Measurements from ENCODE around the gene NSMF.

The NSMF gene

DNA sequence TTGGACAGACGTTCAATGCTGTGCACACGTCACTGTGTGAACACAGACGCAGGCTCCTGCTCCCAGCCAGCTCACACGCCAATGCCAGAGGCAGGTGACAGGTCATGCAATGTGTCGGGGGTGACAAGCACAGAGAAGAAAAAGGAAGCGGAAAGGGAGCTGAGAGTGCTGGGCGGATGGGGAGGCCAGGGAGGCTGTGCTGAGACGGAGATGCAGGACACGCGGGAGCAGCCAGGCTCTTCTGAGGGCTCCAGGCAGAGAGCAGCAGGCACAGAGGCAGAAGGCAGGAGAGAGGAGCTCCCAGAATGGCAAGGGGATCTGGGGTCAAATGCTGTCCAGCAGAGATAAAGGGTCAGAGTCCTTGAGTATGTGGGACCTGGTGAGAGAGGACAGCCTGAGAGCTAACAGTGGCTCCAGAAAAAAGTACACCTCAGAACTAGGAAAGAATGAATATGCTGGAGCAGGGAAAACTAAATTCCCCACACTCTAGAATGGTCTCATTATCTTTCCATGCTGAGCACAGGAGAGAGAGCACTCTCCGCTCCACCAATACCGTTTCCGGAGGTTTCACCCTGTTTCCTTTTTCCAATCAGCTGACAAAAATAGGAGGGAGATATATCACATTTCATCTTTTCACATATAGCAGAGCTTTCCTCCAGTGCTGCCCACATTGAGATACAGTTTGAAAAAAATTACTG is 32.8 kb upstream of the NSMF start:
- no peak for DNase-seq (ENCODE audit: low spot score)

DNA sequence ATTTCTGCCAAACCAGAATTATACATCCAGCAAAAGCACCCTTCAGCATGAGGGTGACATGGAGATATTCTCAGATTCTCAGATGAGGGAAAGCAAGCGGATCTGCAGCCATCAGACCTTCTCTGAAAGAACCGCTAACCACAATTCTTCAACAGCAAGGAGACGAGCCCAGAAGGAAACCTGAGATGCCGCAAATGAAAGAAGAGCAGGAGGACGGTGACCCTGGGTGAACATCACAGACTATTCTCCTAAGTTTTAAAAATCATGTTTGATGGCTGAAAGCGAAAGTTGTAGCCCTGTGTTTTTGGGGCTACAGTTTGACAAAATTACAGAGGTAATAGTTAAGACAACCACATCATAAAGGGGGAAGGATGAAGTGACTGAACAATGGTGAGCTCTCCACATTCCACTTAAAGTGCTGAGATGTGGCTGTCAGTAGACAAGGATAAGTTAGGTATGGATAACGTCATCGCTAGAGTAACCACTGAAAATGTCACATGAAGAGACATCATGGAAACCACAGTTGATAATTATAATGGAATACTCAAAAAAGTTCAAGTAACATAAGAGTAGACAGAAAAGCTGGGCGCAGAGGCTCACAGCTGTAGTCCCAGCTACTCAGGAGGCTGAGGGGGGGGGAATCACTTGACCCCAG is 31.5 kb upstream of the NSMF start:
- no peak for DNase-seq (ENCODE audit: low spot score)

- DNase-seq (ENCODE audit: low spot score): no peak
Measured at GRCh38 chr9:137488906-137489305, 29.8 kb upstream of the NSMF start.

DNA sequence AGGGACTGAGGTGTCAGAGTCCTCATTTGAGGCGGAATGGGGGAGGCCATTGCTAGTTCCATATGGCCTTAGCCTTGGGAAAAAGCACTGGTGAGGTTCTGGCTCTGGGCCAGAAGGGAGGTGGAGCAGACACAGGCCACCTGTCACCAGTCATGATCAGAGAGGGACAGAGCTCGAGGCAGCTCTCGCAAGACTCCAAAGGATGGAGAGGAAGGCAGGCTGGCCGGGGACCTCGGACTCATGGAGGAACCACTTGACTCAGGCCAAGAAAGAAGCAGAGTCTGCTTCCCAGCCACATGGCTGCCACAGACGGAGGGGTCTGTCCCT is 29.2 kb upstream of the NSMF start:
- no peak for DNase-seq (ENCODE audit: low spot score)

- peak; percentile 23 for DNase-seq (ENCODE audit: low spot score)
Measured at GRCh38 chr9:137487454-137488326, 28.6 kb upstream of the NSMF start.

GRCh38 chr9:137486545-137487453 is 27.7 kb upstream of the NSMF start:
- no peak for DNase-seq (ENCODE audit: low spot score)

GRCh38 chr9:137486141-137486490 is 27.0 kb upstream of the NSMF start:
- no peak for DNase-seq (ENCODE audit: low spot score)

DNA sequence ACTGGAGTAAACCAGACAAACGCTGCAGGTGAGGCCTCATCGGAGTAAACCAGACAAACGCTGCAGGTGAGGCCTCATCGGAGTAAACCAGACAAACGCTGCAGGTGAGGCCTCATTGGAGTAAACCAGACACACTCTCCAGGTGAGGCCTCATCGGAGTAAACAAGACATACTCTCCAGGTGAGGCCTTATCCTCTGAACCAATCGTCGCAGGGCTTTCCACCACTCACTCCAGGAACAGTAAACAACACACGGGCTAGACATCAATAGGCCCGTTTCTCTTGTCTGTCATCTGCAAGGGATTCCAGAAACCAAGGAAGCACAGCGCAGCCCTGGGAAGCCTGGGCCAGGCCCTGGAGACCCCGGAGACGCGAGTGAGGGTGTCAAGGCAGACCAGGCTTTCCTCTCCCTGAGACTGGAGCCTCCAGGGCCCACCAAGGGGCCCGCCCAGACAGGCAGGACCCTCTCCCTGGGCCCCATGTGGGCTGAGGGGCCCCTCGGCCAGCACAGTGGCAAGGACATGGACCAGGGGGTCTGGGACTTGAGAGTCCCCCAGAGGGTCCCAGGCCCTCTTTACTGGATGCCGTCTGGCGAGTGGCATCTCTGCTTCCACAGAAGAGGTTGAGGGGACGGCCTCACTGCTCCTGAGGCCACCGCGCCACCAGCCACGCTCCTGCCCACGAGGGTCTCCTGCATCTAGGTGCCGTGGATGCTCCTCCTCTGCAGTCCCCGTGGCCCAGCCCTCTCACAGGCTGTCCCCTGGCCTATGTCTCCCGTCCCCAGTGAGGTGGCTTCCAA is 26.4 kb upstream of the NSMF start:
- DNase-seq (ENCODE audit: low spot score): no peak

DNA sequence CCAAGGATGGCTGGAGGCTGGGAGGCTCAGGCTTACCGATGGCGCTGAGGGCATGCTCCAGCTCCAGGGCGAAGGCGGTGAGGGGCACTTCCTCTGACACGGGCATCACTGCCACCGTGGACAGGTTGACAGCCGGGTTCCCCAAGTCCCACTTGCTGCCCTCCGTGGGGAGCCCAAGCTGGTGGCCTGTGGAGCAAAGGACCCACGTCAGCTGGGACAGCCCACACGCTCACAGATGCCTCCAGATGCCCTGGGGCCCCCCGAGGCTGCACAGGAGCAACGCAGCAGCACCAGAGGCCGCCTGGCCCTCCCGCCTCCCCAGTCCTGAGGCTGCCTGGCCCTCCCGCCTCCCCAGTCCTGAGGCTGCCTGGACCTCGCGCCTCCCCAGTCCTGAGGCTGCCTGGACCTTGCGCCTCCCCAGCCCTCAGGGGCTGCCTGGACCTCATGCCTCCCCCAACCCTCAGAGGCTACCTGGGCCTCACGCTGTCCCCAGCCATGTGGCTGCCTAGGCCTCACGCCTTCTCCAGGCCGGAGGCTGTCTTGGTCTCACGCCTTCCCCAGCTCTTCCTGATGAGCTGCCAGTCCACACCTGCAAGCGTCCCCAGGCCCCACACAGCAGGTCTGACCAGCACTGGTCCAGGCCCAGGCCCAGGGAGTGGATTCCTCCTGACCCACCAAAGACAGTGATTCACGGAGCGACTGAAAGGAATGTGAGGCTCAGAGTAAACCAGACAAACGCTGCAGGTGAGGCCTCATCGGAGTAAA is 25.6 kb upstream of the NSMF start:
- no peak for DNase-seq (ENCODE audit: low spot score)

DNA sequence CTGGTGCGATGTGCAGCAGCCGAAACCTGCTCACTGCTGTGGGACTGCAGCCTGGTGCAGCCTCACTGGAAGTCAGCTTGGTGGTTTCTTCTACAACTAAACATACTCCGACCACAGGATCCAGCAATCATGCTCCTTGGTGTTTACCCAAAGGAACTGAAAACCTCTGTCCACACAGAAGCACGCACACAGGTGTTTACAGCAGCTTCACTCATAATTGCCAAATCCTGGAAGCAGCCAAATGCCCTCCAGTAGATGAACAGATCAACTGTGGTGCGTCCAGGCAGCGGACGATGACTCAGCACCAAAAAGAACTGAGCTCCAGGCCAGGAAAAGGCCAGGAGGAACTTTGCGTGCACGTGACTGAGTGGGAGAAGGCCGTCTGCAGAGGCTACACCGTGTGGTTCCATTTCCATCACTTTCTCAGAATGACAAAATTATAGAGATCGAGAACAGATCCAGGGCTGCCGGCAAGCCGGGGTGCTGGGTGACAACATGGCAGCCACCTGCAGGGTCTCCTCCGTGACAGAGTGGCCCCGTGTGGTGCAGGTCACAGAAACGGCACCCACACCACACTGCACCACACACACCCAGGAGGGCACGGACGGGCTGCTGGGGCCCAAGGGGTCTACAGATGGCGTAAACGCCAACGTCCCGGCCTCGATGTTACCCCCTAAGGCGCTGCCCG is 23.1 kb upstream of the NSMF start:
- DNase-seq (ENCODE audit: low spot score): no peak

GRCh38 chr9:137480686-137481683 is 21.9 kb upstream of the NSMF start:
- DNase-seq (ENCODE audit: low spot score): no peak

GRCh38 chr9:137479892-137480685 is 21.0 kb upstream of the NSMF start:
- DNase-seq (ENCODE audit: low spot score): no peak

- no peak for DNase-seq (ENCODE audit: low spot score)
Measured at GRCh38 chr9:137478962-137479861, 20.1 kb upstream of the NSMF start.

DNA sequence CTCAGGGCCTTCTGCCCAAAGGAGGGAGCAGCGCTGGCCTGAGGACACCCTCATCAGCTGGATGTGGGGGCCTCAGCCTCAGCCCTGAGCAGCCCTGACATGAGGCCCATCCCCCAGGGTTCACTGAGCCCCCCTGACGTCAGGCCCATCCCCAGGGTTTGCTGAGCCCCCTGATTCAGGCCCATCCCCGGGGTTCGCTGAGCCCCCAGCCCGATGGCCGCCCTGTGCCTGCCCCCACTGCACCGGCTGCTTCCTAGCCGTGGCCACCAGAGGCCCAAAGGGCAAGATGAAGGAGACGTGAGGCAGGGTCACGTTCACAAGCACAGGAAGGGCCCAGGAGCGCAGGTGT is 19.5 kb upstream of the NSMF start:
- DNase-seq (ENCODE audit: low spot score): no peak

GRCh38 chr9:137477778-137478612 is 18.9 kb upstream of the NSMF start:
- DNase-seq (ENCODE audit: low spot score): no peak

- DNase-seq (ENCODE audit: low spot score): no peak
Measured at GRCh38 chr9:137476856-137477255, 17.7 kb upstream of the NSMF start.
